Stimulated activated CD4-positive, alpha-beta T cell treated with anti-CD3 and anti-CD28 coated beads, Interleukin-1b, Interleukin-23, amount 100 ng/mL, for 24 hours (primary cell): ENCODE data around the gene KRTAP12-2.
"Not testable (repeated sequence)": the region's sequence is repeated elsewhere in the genome, so short reads cannot be mapped to it uniquely, and the experiment has no call there.

Source experiments
- DNase-seq, 4 experiments: peaks; one replicate each; pipeline ENCODE4 v3.0.0-alpha.2; 2020; ENCODE audit warnings: low read depth in 4 of 4, low spot score in 1 of 4

The KRTAP12-2 gene

GRCh38 chr21:44686000-44686781 is 19.5 kb upstream of the KRTAP12-2 start:
- no peak for DNase-seq

- not testable (repeated sequence) for DNase-seq
Observed at GRCh38 chr21:44685050-44685449, 18.3 kb upstream of the KRTAP12-2 start.

GRCh38 chr21:44684483-44684882 is 17.8 kb upstream of the KRTAP12-2 start:
- DNase-seq, result no peak

GRCh38 chr21:44684077-44684476 is 17.4 kb upstream of the KRTAP12-2 start:
- no peak for DNase-seq

GRCh38 chr21:44682580-44683151 is 15.9 kb upstream of the KRTAP12-2 start:
- no peak for DNase-seq

GRCh38 chr21:44681861-44682579 is 15.3 kb upstream of the KRTAP12-2 start, which contains the start of gene KRTAP12-1:
KRTAP12-1 (minus strand) TSS chr21:44682163; CDS start chr21:44682123, 40 bp downstream.
- DNase-seq, result no peak

- no peak for DNase-seq
Observed at GRCh38 chr21:44681152-44681551, 14.4 kb upstream of the KRTAP12-2 start.

- no peak for DNase-seq
Observed at GRCh38 chr21:44677881-44678280, 11.2 kb upstream of the KRTAP12-2 start.

GRCh38 chr21:44671911-44672310 is 5.2 kb upstream of the KRTAP12-2 start:
- DNase-seq, result no peak

GRCh38 chr21:44670642-44671432 is 4.1 kb upstream of the KRTAP12-2 start:
- DNase-seq, result no peak

- DNase-seq, result no peak
Observed at GRCh38 chr21:44667612-44668011, 885 bp upstream of the KRTAP12-2 start.

GRCh38 chr21:44664691-44665090 is 2.0 kb downstream of the KRTAP12-2 start:
- no peak for DNase-seq

GRCh38 chr21:44661567-44661966 is 5.2 kb downstream of the KRTAP12-2 start:
- DNase-seq, result not testable (repeated sequence)

- DNase-seq, result no peak
Observed at GRCh38 chr21:44658913-44659595, 7.7 kb downstream of the KRTAP12-2 start.

- no peak for DNase-seq
Observed at GRCh38 chr21:44658541-44658910, 8.2 kb downstream of the KRTAP12-2 start.

- no peak for DNase-seq
Observed at GRCh38 chr21:44657635-44658540, 8.8 kb downstream of the KRTAP12-2 start, which contains the start of gene KRTAP12-3. KRTAP12-3 (plus strand) TSS chr21:44657932; CDS start chr21:44657980, 48 bp downstream.

GRCh38 chr21:44656868-44657267 is 9.9 kb downstream of the KRTAP12-2 start:
- no peak for DNase-seq

- DNase-seq, result no peak
Observed at GRCh38 chr21:44654576-44655175, 12.1 kb downstream of the KRTAP12-2 start, which contains the start of gene KRTAP12-4. KRTAP12-4 (minus strand) TSS chr21:44654659; CDS start chr21:44654614, 45 bp downstream.
